ENCODE data around the gene THOC6. TPM values are rescaled to one million over a fixed set of nuclear protein-coding genes. Genes with fewer than 3 reads are reported as not detected.
A peak's percentile ranks its signal among the peaks of the same experiment; 100 is the strongest.

The THOC6 gene
- polyA plus RNA-seq, 1 experiment, result 14.5 TPM

DNA sequence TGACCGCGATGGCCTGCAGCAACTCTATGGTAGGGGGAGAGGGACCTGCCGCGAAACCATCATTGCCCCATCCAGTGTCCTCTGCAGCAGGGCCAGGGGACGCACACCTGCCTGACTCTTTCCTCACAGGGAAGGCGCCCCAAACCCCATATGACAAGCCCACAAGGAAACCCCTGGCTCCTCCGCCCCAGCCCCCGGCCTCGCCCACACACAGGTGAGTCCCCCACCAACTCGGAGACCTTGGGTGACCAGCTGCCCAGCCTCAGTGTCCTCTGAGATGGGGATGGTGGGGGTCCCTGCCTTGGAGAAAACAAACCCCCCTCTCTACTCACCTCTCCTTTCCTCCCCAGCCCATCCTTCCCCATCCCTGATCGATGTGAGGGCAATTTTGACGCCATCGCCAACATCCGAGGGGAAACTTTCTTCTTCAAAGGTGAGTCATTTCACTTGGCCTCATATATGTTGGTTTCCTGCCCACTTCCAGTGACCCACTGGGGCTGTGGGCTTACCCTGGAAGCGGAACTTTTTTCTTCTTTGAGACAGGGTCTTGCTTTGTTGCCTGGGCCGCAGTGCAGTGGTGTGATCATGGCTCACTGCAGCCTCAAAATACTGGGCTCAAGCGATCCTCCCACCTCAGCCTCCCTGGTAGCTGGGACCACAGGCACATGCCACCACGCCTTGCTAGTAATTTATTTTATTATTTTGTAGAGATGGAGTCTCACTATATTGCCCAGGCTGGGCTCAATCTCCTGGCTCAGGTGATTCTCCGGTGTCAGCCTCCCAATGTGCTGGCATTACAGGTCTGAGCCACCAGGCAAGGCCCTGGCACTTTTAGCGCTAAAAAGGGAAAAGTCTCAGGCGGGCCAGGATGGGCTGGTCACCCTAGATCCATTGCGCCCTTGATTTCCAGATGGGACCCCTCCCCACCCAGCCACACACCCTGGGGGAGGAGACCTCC lies 33.6 kb downstream of the THOC6 start:
- TF ChIP-seq, protein P1, sequence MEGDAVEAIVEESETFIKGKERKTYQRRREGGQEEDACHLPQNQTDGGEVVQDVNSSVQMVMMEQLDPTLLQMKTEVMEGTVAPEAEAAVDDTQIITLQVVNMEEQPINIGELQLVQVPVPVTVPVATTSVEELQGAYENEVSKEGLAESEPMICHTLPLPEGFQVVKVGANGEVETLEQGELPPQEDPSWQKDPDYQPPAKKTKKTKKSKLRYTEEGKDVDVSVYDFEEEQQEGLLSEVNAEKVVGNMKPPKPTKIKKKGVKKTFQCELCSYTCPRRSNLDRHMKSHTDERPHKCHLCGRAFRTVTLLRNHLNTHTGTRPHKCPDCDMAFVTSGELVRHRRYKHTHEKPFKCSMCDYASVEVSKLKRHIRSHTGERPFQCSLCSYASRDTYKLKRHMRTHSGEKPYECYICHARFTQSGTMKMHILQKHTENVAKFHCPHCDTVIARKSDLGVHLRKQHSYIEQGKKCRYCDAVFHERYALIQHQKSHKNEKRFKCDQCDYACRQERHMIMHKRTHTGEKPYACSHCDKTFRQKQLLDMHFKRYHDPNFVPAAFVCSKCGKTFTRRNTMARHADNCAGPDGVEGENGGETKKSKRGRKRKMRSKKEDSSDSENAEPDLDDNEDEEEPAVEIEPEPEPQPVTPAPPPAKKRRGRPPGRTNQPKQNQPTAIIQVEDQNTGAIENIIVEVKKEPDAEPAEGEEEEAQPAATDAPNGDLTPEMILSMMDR (IDR thresholded peaks at IDR 0.05; ENCODE audit: low read depth, low read length), result no peak
- Histone ChIP-seq H3K27me3 (ENCODE audit: control insufficient read depth, insufficient read depth, low read length) (no peaks in the 10 kb centered on the region), H3K27ac (ENCODE audit: low read depth, low read length) (no peak overlapping the region), H3K4me3 (ENCODE audit: low read depth, low read length) (peak overlapping the region; percentile 79; the same call in 1 of the 2 replicates), H3K9me3 (ENCODE audit: control insufficient read depth, insufficient read depth, low read length) (no peaks in the 10 kb centered on the region)
- ChIA-PET POLR2A (no interaction called here), CTCF (interaction anchor here (1.2 kb wide), 1 partner anchor 65 kb away, joined by 4 read pairs; no protein-coding TSS in a partner anchor)
- DNase-seq (ENCODE audit: low read depth, low spot score), result no peak

DNA sequence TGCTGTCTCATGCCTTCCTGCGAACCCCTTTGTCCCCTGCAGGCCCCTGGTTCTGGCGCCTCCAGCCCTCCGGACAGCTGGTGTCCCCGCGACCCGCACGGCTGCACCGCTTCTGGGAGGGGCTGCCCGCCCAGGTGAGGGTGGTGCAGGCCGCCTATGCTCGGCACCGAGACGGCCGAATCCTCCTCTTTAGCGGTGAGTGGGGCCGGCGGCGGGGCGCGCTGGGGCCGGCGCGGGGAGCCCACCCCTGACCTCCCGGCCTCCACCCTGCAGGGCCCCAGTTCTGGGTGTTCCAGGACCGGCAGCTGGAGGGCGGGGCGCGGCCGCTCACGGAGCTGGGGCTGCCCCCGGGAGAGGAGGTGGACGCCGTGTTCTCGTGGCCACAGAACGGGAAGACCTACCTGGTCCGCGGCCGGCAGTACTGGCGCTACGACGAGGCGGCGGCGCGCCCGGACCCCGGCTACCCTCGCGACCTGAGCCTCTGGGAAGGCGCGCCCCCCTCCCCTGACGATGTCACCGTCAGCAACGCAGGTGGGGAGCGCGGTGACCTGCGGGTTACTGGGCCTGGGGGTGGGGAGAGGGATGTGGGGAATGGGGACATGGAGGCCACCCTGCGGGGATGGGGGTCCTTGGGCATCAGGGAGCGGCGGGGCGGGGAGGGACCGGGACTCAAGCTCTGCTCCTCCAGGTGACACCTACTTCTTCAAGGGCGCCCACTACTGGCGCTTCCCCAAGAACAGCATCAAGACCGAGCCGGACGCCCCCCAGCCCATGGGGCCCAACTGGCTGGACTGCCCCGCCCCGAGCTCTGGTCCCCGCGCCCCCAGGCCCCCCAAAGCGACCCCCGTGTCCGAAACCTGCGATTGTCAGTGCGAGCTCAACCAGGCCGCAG lies 34.5 kb downstream of the THOC6 start:
- DNase-seq (ENCODE audit: low read depth, low spot score), result no peak

DNA sequence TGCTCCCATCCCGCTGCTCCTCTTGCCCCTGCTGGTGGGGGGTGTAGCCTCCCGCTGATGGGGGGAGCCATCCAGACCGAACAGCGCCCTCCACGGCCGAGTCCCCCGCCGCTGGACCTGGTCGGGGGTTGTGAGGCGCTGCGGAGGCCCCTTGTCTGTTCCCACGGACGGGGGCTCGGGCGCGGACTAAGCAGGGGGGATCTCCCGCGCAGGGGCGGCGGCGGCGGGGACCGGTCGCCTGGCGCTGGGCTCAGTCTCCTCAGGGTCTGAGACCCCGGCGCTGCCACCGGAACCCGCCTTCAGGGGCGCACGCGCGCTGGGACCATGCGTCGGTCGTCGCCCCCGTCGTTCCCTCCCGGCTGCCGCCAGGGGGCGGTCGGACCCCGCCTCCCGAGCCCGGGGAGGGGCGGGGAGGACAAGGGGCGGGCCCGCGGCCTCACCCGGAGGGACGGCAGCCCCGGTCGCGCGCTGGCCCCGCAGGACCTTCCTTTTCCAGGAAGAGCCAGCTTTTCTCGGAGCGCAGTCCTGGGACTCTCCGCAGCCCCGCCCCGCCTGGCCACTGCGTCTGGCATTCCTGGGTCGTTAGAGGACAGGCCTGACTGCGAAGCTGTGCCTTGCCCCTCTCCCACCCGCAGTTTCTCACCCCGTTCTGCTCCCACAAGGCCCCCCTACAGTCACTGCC lies 35.3 kb downstream of the THOC6 start:
- Histone ChIP-seq H3K4me3 (ENCODE audit: low read depth, low read length) (peak overlapping the region; percentile 79), H3K27me3 (ENCODE audit: control insufficient read depth, insufficient read depth, low read length) (no peaks in the 10 kb centered on the region), H3K27ac (ENCODE audit: low read depth, low read length) (peak overlapping the region; percentile 57), H3K9me3 (ENCODE audit: control insufficient read depth, insufficient read depth, low read length) (no peaks in the 10 kb centered on the region)
- DNase-seq (ENCODE audit: low read depth, low spot score), result peak; percentile 33
- ChIA-PET CTCF (interaction anchor here (0.6 to 2.7 kb wide), 25 partner anchors 10 to 167 kb away, joined by 3 to 57 read pairs (median 5); no protein-coding TSS in a partner anchor), POLR2A (interaction anchor here (0.7 to 1.1 kb wide), 4 partner anchors 36 to 107 kb away, joined by 3 to 4 read pairs (median 3); partner anchors contain the start of genes HCFC1R1, THOC6 and ZNF213)
- TF ChIP-seq, protein P1 (IDR thresholded peaks at IDR 0.05; ENCODE audit: low read depth, low read length), result peak; percentile 61

More for the DNA sequence above, 34.5 kb downstream of the THOC6 start:
- CTCF ChIA-PET, result interaction anchor here (0.5 to 2.7 kb wide), 14 partner anchors 10 to 184 kb away, joined by 3 to 57 read pairs (median 6); no protein-coding TSS in a partner anchor
- Histone ChIP-seq H3K9me3 (ENCODE audit: control insufficient read depth, insufficient read depth, low read length) (no peaks in the 10 kb centered on the region), H3K27me3 (ENCODE audit: control insufficient read depth, insufficient read depth, low read length) (no peaks in the 10 kb centered on the region), H3K4me3 (ENCODE audit: low read depth, low read length) (peak overlapping the region; percentile 79), H3K27ac (ENCODE audit: low read depth, low read length) (no peak overlapping the region)
- TF ChIP-seq, protein P1 (IDR thresholded peaks at IDR 0.05; ENCODE audit: low read depth, low read length), result no peak
- POLR2A ChIA-PET, result interaction anchor here (0.5 to 1.1 kb wide), 5 partner anchors 35 to 129 kb away, joined by 3 to 4 read pairs (median 3); partner anchors contain the start of genes HCFC1R1, OR1F1, THOC6 and ZNF213

DNA sequence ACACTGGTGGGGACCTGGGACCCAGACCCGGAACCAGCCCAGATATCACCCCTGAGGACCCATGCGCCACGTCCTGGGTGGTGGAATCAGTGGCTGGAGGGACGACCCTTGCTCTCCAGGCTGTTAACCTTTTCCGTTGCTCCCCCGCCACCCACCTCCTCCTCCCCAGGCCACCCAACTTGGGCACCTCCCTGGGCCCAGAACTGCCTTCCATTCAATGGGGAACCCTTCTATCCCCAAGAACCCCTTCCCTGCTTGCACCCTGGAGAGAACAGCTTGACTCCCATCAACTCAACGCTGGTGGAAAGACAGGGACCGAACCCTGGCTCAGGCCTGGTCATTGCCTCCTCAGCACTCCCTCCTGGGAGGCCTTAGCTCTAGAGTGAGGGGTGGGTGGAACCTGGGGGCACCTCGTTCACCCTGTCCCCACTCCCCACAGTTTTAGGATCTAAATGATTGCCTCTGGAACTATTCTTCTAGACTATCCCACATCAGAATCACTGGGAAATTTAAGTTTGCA lies 35.9 kb downstream of the THOC6 start:
- no peak for DNase-seq (ENCODE audit: low read depth, low spot score)
- no peaks in the 10 kb centered on the region for H3K9me3 ChIP-seq (ENCODE audit: control insufficient read depth, insufficient read depth, low read length)
- POLR2A ChIA-PET, result no interaction called here
- TF ChIP-seq, protein P1 (IDR thresholded peaks at IDR 0.05; ENCODE audit: low read depth, low read length), result no peak
- no peaks in the 10 kb centered on the region for H3K27me3 ChIP-seq (ENCODE audit: control insufficient read depth, insufficient read depth, low read length)
- CTCF ChIA-PET, result interaction anchor here (0.6 to 2.7 kb wide), 19 partner anchors 11 to 1442 kb away, joined by 3 to 57 read pairs (median 5); no protein-coding TSS in a partner anchor
- peak overlapping the region; percentile 57 for H3K4me3 ChIP-seq (ENCODE audit: low read depth, low read length)
- H3K27ac ChIP-seq (ENCODE audit: low read depth, low read length), result peak overlapping the region; percentile 57
